AG20443 (cell line): ENCODE results near the gene WDFY4.

Source experiments
- DNase-seq: peaks from one replicate; pipeline ENCODE4 v3.0.0; 2012; ENCODE audit warnings: low spot score, mixed read lengths

Gene WDFY4

DNA sequence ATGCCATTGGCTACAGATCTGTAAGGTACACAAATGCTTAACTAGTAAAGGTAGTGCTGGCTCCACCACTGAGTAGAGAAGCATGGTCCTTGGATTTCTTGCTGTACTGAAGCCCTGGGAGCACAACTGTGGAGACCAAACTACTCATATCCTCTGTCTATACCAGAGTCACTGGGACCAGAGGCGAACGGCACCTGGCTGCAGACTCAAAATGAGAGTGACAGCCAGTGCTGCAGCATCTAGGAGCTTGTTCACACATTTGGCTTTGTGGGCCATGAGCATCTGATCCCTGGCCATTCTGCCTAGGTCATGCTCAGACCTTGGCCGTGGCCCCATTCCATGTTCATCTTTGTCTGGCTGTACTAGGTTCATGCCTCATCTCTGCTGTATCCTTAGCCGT lies 223.1 kb downstream of the WDFY4 start:
- DNase-seq, result no peak

DNA sequence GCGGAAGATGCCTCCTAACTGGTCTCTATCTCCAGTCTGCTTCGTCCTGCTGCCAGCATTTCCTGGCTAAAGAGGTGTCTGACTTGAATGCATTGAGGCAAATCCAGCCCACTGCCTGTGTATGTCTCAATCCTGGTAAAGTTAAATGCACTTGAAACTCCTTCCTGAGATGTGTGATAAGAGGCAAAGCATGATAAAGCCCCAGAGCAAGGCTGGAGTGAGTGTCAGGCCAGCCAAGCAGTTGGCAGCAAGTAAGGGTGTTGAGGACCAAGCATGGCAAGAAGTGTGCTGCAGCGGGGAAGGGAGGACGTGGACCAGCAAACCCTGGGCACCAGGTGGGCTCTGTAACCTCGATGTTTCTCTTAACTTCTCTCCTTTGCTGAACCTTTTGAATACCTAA lies 225.9 kb downstream of the WDFY4 start:
- DNase-seq, result no peak

DNA sequence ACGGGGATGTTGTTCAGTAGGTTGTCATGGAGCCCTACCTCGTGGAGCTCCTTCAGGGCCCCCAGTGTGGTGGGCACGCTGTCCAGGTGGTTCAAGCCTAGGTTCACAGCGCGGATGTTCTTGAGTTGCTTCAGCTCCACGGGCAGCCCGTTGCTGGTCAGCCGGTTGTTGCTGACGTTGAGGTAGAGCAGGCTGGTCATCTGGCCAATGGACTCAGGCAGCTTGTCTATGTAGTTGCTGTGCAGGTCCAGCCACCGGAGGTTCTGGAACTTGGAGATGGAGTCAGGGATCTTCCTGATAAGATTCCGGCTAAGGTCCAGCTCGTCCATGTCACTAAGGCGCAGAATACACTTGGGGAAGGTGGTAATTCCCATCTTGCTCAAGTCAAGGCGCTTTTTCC lies 229.0 kb downstream of the WDFY4 start:
- no peak for DNase-seq

DNA sequence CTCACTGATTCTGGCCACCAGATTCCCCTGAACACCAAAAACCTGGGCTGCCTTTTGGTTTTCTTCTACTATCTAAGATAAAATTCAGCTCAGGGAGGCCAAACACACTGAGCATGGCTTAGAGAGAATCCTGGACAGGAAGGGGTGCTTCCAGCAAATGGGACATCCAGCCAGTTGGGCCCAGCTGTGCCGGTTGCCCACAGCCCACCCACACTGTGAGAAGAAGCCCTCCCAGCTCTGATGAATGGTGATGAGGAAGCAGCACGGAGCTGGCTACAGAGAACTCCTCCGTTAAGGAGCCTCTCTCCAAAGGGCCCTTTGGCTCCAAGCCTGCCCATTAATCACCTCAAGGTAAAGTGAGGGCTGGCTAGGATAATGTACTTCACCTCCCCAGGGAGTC lies 239.1 kb downstream of the WDFY4 start:
- DNase-seq, result no peak

DNA sequence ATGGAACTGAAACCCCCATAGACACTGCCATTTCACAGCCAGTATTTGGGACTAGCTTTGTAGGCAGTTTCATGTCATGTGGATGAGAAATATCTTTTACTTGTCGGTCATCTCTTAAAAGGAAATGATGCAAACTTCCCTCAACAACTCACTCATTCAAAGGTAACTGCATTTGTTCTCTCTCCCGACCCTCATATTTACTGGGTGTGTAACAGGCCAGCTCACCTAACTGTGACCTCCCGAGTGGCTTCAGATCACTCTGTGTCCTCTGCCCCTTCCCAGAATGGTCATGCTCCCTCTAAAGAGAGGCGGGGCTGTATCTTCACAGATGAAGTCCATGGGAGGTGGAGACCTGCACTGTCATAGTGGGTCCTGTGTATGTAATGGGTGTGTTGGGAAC lies 240.3 kb downstream of the WDFY4 start:
- DNase-seq, result no peak

GRCh38 chr10:48926255-48926654 lies 241.6 kb downstream of the WDFY4 start:
- DNase-seq, result no peak

DNA sequence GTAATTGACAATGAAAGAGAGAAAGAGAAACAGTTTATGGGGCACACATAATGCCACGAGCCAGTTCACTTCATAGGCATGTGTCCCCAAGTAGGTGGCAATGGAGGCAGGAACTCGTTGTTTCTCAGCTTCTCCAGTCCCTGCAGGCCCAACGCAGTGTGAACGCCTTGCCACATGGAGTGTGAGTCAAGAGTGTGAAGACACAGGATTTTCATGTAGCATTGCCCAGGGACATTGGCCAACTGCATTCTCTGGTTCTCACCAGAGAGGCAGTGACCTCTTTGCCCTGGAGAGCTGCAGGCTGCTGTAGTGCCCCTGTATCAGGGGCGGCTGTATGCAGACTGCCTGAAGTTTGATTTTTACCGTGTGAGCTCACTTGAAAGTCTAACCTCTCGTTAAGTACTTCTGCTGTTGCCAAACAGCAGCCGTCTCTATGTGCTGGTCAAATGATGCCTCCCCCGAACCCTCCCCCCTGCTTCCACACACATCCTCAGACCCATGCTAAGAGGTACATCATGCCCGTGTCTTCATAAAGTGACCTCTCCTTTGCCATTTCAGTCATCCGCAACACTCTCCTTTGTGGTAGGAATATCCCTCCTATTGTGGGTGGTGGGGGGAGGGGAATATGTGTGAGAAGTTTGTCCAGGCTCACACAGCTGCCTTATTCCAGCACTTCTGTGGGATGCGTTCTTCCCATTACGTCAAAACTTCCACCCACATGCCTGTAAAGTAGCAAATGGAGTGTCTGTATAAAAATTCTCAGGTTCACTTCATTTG lies 242.3 kb downstream of the WDFY4 start:
- DNase-seq, result no peak

DNA sequence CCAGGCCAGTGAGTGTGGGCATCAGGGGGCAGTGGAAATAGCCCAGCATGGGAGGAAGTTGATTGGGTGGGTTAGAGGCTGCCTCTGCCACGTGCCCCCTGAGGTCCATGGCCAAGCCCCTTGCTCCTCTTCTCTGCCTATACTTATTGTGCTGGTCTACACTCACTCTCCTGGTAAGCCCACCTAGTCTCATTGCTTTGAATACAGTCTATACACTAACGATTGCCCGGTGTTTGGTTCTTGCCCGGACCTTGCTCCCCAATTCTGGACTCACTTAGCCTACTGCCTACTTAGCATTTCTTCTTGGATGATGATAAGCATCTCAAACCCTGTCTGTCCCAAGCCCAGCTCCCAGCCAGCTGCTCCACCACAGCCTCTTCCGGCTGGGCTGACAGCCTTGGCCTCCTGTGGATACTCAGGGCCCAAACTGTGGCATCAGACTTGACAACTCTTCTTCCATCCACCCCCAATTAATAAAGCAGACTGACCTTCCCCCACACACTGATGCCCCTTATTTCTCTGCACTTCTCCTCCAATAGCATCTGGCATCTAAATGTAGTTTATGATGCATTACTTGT lies 244.8 kb downstream of the WDFY4 start:
- DNase-seq, result no peak

GRCh38 chr10:48931188-48931587 lies 246.5 kb downstream of the WDFY4 start:
- no peak for DNase-seq

DNA sequence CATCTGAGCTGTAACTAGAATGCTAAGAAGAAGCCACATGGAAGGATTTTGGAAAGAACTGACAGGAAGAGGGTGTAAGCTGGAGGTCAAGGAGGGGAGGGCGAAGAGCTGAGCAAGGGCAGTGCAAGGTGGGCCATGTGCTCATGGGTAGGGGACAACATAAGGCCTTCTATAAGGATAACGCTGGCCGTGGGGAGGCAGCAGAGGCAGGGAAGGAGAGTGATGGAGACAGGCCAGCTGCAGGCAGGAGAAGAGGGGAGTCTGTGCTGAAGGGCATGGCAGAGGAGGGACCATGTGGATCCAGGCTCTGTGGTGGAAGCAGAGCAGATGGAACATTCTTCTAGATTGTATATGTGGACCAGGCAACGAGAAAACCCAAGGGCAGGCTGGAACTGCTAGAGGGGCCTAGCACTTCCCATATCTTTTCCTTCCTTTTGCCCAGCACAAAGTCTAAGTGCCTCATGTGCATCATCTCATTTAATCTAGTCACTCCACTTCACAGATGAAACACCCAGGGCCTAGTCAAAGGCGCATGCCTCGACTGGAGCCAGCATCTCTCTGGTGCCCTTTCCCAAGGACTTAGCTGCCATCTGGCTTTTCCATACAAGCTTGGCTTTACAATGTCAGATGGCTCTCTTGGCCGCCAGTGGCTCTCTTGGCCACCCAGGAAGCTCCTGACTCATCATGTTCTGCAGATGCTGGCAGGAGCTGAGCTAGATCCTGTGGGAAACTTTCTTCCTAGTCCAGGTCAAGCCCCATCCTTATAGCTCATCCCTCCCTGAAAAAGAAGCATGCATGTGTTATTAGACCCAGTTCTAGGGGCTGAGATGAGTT lies 248.4 kb downstream of the WDFY4 start:
- DNase-seq, result no peak

GRCh38 chr10:48934672-48935501 lies 250.2 kb downstream of the WDFY4 start:
- DNase-seq, result no peak

DNA sequence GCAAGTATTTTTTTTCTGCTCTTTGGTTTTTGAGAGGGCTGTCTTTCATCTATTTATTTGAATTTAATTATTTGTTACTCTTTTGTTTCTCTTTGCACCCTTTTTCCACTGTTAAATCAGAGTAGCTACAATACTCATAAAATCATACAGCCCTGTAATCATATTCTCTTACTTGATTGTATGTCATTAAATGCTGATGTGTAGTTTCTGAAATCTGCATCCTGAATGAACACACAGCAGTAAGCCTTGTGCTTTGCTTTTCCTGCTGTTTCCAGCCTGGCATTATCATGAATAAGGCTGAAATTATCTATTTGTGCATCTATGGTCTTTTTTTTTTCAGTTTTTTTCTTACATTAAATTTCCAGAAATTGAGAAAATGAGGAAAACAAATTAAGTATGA lies 250.9 kb downstream of the WDFY4 start:
- no peak for DNase-seq

DNA sequence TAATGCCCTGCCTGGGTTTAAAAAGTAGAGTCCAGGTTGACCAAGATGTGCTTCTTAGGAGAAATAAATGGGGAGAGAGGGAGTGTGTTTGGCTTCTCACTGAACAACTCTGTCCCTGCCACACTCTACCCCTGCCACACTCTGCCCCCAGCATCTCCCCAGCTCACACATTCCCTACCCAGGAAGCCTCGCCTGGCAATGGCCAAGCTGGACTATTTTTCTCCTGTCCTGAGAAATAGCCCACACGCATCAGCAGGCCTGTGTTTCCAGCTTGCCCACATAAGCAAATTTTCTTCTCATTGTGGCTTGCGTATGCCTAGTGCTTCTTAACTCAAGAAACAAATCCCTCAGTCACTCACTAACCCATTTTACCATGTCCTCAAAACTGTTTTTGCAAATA lies 253.1 kb downstream of the WDFY4 start:
- no peak for DNase-seq

DNA sequence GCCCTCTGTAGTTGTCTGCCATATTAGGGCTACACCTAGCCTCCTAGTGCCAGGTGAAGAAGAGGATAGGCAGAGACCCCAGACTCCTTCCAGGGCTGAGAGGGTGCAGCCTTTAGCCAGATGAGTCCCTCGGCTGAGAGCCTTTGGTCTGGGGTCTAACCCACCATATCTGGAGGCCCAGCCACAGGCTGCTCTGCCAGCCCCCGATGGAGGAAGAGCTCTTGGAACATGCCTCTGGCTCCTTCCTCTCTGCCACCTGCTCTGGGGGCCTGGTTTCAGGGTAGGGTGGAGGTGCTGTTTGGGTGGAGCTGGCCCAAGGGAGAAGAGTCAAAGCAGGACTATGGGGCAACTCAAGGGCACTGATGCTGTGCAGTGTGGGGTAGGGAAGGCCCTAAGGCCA lies 253.6 kb downstream of the WDFY4 start:
- no peak for DNase-seq

DNA sequence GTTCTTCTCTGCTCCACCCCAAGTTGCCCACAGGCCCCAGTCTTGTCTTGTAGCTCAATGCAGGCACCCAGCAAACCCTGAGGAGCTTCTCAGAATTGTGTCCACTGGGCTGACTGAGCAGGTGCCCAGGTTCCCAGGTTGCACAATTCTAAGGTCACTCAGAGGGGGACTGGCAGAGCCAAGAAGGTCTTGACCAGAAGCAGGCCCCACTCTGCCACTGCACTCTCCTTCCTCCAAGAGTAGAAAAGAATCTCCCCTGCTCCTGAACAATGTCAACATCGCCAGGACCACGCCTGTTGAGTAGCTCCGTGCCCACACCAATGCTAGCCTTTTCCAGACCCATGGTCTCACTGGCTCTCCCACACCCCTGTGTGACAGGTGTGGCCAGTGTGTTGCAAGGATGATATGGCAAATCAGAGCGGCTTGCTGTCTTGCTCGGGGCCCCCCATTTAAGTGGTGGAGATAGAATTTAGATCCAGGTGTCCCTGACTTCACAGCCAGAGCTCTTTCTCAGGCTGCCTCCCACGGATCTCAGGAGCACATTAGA lies 254.4 kb downstream of the WDFY4 start:
- DNase-seq, result no peak

GRCh38 chr10:48939790-48940325 lies 255.2 kb downstream of the WDFY4 start, which contains the start of gene LRRC18:
Gene LRRC18 (minus strand): TSS chr10:48939840. CDS start chr10:48914155, 25,685 bp downstream.
- no peak for DNase-seq

- DNase-seq, result no peak
These were observed 255.7 kb downstream of the WDFY4 start for GRCh38 chr10:48940372-48940771.

DNA sequence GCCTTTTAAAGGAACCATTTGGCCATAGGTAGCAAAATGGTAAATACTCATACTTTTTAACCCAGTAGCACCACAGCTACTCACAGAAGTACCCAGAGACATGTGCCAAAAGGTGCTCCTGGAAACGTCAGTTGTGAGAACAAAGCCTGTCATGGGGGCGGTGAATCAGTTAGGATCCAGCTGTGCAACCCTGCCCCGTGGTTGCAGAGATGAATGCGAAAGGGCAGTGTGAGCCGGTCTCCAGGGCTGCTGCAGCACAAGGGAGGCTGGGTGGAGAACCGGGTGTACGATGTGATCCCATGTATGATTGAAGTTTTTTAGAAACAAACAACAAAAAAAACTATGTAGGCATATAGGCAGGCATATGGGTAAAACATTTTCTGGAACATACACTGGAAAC lies 256.3 kb downstream of the WDFY4 start:
- DNase-seq, result no peak

GRCh38 chr10:48941427-48942075 lies 256.9 kb downstream of the WDFY4 start:
- DNase-seq, result no peak

DNA sequence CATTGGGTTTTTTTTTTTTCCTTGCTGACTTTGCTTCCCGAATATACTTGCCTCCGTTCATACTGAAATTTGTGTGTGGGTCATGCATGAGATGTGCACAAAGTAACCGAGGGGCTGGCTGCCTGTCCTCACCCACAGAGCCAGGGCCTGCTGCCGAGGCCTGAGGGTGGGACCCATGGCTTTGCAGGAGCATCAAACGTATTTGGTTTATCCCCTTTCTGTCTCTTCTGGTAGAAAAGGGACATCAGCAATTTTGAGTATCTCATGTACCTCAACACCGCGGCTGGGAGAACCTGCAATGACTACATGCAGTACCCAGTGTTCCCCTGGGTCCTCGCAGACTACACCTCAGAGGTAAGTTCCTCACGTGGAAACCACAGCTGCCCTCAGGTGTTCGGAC lies 258.4 kb downstream of the WDFY4 start:
- DNase-seq, result no peak

- no peak for DNase-seq
These were observed 259.5 kb downstream of the WDFY4 start for GRCh38 chr10:48944171-48944570.
